AG08395 (cell line): ENCODE measurements around the gene GPR37L1.
"Not testable (repeated sequence)": the region's sequence is repeated elsewhere in the genome, so short reads cannot be mapped to it uniquely, and the experiment has no call there.

Source experiments
- DNase-seq: peaks from one replicate; pipeline ENCODE4 v3.0.0; 2012; ENCODE audit warnings: mixed read lengths, low spot score

The GPR37L1 gene

GRCh38 chr1:202168861-202169260 is 46.1 kb downstream of the GPR37L1 start:
- DNase-seq = no peak

- DNase-seq = no peak
Observed at GRCh38 chr1:202170726-202171125, 48.0 kb downstream of the GPR37L1 start.

- no peak for DNase-seq
Observed at GRCh38 chr1:202171292-202172014, 48.7 kb downstream of the GPR37L1 start.

- DNase-seq = no peak
Observed at GRCh38 chr1:202172015-202172355, 49.3 kb downstream of the GPR37L1 start.

GRCh38 chr1:202173993-202174392 is 51.3 kb downstream of the GPR37L1 start:
- no peak for DNase-seq

- no peak for DNase-seq
Observed at GRCh38 chr1:202176949-202177927, 54.5 kb downstream of the GPR37L1 start.

- DNase-seq = no peak
Observed at GRCh38 chr1:202179828-202180750, 57.4 kb downstream of the GPR37L1 start.

GRCh38 chr1:202180751-202181139 is 58.0 kb downstream of the GPR37L1 start:
- DNase-seq = not testable (repeated sequence)

GRCh38 chr1:202181586-202181985 is 58.9 kb downstream of the GPR37L1 start:
- DNase-seq = no peak

- no peak for DNase-seq
Observed at GRCh38 chr1:202182040-202182877, 59.5 kb downstream of the GPR37L1 start.
